ENCODE measurements around the gene PRM1.
A peak's percentile ranks its signal among the peaks of the same experiment; 100 is the strongest.

Gene PRM1

GRCh38 chr16:11306997-11307638, 26.0 kb upstream of the PRM1 start:
- TF ChIP-seq CTCF (IDR thresholded peaks at IDR 0.05): no peak
- Histone ChIP-seq H3K9me3 (no peaks in the 10 kb centered on the region), H3K4me3 (ENCODE audit: low read depth in 1 of 2, low read length in 1 of 2) (peak overlapping the region; percentile 42 to 54), H3K36me3 (no peaks in the 10 kb centered on the region), H3K4me1 (ENCODE audit: control insufficient read depth in 1 of 2, insufficient read depth in 1 of 2, low read depth in 1 of 2, low read length in 1 of 2) (peaks cover 70 to 72% of the 10 kb centered on the region in 2 experiments), H3K27me3 (no peaks in the 10 kb centered on the region), H3K27ac (peak overlapping the region; percentile 90)

- no peaks in the 10 kb centered on the region for H3K36me3 ChIP-seq
- H3K27ac ChIP-seq: peak overlapping the region; percentile 90
- no peaks in the 10 kb centered on the region for H3K27me3 ChIP-seq
- H3K9me3 ChIP-seq: no peaks in the 10 kb centered on the region
- peak overlapping the region in 1 of 2 experiments; percentile 54 for H3K4me3 ChIP-seq (ENCODE audit: low read depth in 1 of 2, low read length in 1 of 2)
- TF ChIP-seq CTCF (IDR thresholded peaks at IDR 0.05): no peak
- H3K4me1 ChIP-seq (ENCODE audit: control insufficient read depth in 1 of 2, insufficient read depth in 1 of 2, low read depth in 1 of 2, low read length in 1 of 2): peaks cover 65 to 66% of the 10 kb centered on the region in 2 experiments
These were observed 25.3 kb upstream of the PRM1 start for GRCh38 chr16:11306381-11306780.

- H3K4me3 ChIP-seq (ENCODE audit: low read depth in 1 of 2, low read length in 1 of 2): no peak overlapping the region
- H3K27ac ChIP-seq: no peak overlapping the region
- H3K36me3 ChIP-seq: no peaks in the 10 kb centered on the region
- H3K9me3 ChIP-seq: no peaks in the 10 kb centered on the region
- H3K27me3 ChIP-seq: no peaks in the 10 kb centered on the region
- peaks cover 38% of the 10 kb centered on the region in 2 experiments for H3K4me1 ChIP-seq (ENCODE audit: control insufficient read depth in 1 of 2, insufficient read depth in 1 of 2, low read depth in 1 of 2, low read length in 1 of 2)
- TF ChIP-seq CTCF (IDR thresholded peaks at IDR 0.05): no peak
These were observed 22.4 kb upstream of the PRM1 start for GRCh38 chr16:11303405-11304138.

- no peak for TF ChIP-seq CTCF (IDR thresholded peaks at IDR 0.05)
- Histone ChIP-seq H3K4me1 (ENCODE audit: control insufficient read depth in 1 of 2, insufficient read depth in 1 of 2, low read depth in 1 of 2, low read length in 1 of 2) (peaks cover 33% of the 10 kb centered on the region in 2 experiments), H3K27me3 (no peaks in the 10 kb centered on the region), H3K4me3 (ENCODE audit: low read depth in 1 of 2, low read length in 1 of 2) (no peak overlapping the region), H3K27ac (no peak overlapping the region), H3K36me3 (no peaks in the 10 kb centered on the region), H3K9me3 (no peaks in the 10 kb centered on the region)
These were observed 21.8 kb upstream of the PRM1 start for GRCh38 chr16:11302977-11303376.

GRCh38 chr16:11301645-11302501, 20.7 kb upstream of the PRM1 start:
- Histone ChIP-seq H3K4me1 (ENCODE audit: control insufficient read depth in 1 of 2, insufficient read depth in 1 of 2, low read depth in 1 of 2, low read length in 1 of 2) (peaks cover 32 to 33% of the 10 kb centered on the region in 2 experiments), H3K27ac (no peak overlapping the region), H3K36me3 (no peaks in the 10 kb centered on the region), H3K4me3 (ENCODE audit: low read depth in 1 of 2, low read length in 1 of 2) (no peak overlapping the region), H3K9me3 (no peaks in the 10 kb centered on the region), H3K27me3 (no peaks in the 10 kb centered on the region)
- TF ChIP-seq CTCF (IDR thresholded peaks at IDR 0.05): no peak
